ENCODE results near the gene GLRA3. TPM values are rescaled to one million over a fixed set of nuclear protein-coding genes. Genes with fewer than 3 reads are reported as not detected.

Gene GLRA3
- total RNA-seq, 1 donor from 2014 or later: 0.22 TPM

GRCh38 chr4:174592256-174592984 lies 236.6 kb downstream of the GLRA3 start:
- Mint-ChIP-seq H3K36me3 (ENCODE audit: low read depth) (no peaks in the 10 kb centered on the region), H3K4me3 (no peak overlapping the region), H3K27ac (no peak overlapping the region), H3K9me3 (peaks cover 5% of the 10 kb centered on the region), H3K27me3 (no peaks in the 10 kb centered on the region), H3K4me1 (peaks cover 10% of the 10 kb centered on the region)
- intact Hi-C loops (cut with micrococcal nuclease): no loop called here
- ChIA-PET CTCF (no interaction called here), POLR2A (no interaction called here)
- DNase-seq: no peak
- no peak for ATAC-seq (ENCODE audit: low read depth)
- TF ChIP-seq CTCF (IDR thresholded peaks at IDR 0.05): no peak

DNA sequence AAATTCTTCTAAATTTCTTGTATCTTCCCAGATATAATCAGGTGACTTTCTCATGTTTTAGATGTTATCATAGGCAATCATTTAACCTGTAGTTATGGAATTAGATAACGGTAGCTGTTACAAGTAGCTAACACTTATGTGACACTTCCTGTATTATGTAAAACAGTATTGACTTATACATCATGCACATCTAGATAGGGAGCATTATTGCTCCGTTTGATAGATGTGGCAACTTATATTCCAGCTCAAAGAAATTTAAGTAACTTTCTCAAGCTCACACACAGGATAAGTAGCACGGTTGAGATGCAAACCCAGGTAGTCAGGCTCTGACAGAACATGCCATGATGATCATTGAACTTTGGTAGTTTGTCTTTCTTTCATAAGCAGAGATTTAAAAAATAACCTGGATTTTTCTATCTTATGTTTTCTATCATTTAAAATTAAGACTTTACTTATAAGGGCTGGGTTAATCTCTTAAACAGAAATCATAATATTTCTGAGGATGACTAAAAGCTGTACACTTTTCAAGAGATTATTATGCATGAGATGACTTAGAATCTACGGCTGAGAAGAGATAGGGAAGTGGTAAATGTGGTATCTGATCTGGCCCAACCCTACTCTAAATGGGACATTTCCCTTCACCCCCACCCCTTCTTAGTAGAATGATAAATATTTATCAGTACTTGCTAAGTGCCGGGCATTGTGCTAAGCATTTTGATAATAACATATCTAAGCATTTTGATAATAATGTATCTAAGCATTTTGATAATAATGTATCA lies 237.6 kb downstream of the GLRA3 start:
- ATAC-seq (ENCODE audit: low read depth): peak; percentile 61
- H3K4me3 Mint-ChIP-seq: no peak overlapping the region
- no peak for DNase-seq
- H3K27me3 Mint-ChIP-seq: no peaks in the 10 kb centered on the region
- H3K4me1 Mint-ChIP-seq: peaks cover 10% of the 10 kb centered on the region
- H3K9me3 Mint-ChIP-seq: peaks cover 5% of the 10 kb centered on the region
- ChIA-PET POLR2A (no interaction called here), CTCF (no interaction called here)
- no peak overlapping the region for H3K27ac Mint-ChIP-seq
- TF ChIP-seq CTCF (IDR thresholded peaks at IDR 0.05): no peak
- H3K36me3 Mint-ChIP-seq (ENCODE audit: low read depth): no peaks in the 10 kb centered on the region
- intact Hi-C loops (cut with micrococcal nuclease): no loop called here

DNA sequence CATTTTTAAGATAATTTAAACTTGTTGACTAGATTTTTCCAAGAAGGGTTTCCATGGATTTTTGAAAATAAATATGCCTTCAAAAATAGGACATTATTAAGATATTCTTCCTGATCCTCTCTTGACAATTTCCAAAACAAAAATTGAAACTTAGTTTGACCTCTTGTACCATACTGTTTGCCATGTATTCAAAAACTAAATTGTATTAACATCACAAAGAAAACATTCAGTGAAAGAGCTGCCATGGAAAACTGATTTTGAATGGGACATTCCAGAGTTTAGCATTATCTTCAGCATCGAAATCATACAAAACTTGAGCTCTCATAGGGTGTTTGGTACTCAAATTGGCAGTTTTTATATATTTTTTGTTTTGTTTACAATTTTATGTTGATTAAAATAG lies 238.7 kb downstream of the GLRA3 start:
- ChIA-PET POLR2A (no interaction called here), CTCF (no interaction called here)
- no peak for ATAC-seq (ENCODE audit: low read depth)
- no peak overlapping the region for H3K27ac Mint-ChIP-seq
- H3K4me3 Mint-ChIP-seq: no peak overlapping the region
- no peak for DNase-seq
- H3K4me1 Mint-ChIP-seq: peaks cover 10% of the 10 kb centered on the region
- H3K9me3 Mint-ChIP-seq: peaks cover 5% of the 10 kb centered on the region
- no peaks in the 10 kb centered on the region for H3K36me3 Mint-ChIP-seq (ENCODE audit: low read depth)
- intact Hi-C loops (cut with micrococcal nuclease): no loop called here
- H3K27me3 Mint-ChIP-seq: no peaks in the 10 kb centered on the region
- no peak for TF ChIP-seq CTCF (IDR thresholded peaks at IDR 0.05)

Other genes starting within 250 kb of the GLRA3 start
- not detected in 2 replicates for gene ADAM29, start 89.1 kb upstream of the GLRA3 start, total RNA-seq